ENCODE data around the gene ACAA2. TPM values are rescaled to one million over a fixed set of nuclear protein-coding genes. Genes with fewer than 3 reads are reported as not detected.
"Not testable (repeated sequence)": the region's sequence is repeated elsewhere in the genome, so short reads cannot be mapped to it uniquely, and the experiment has no call there.

Gene ACAA2
- total RNA-seq, 1 donor from 2014 or later, result 110 TPM

DNA sequence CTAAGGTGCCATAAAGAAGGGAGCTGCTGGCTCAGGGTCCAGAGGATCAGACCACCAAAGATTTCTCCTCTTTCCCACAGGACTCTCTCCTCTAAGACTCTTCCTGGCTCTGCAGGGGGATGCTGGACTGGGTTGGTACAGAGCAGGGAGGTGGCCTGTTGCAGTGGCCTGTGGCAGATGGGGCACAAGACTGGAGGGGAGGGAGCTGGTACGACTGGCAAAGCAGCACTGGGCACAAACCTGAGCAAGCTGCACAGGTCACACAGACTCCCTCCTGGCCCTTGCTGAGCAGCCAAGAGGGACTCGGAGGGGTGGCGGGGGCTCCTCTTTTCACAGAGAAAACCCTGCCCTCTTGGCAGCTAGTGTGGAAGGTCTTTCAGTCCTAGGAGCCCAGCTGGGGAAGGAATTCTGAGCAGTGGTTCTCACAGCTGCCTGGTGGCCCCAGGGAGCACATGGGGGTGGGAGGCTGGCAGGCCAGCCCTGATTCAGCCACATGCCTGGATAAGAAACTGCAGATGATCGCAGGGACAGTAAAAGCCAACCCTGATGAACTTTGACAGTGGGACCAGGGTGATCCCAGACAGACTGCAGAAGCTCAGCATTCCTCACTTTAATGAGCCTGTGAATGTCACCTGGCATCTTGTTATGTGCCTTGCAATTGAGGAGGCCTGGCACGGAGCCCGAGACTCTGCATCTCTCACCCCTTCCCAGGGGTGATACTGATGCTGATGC lies 32.5 kb upstream of the ACAA2 start:
- intact Hi-C loops (cut with micrococcal nuclease), result no loop called here

DNA sequence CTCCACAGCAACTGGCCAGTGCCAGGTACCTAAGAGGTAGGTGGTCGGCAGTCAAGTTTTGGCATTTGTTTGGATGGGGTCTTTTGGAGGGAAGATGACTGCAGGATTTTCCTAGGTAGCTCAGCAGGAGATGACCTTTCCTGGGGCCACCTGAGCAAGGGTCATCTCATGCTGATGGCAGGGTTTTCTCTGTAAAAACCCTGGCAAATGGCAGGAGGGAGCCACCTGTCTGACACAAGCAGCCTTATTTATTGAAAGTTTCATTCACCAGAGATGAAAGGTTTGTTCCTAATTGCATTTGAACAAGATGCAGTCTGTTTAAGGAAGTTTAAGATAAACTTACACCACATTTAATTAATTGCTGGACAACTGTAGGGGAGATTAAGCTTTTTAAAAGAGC lies 31.6 kb upstream of the ACAA2 start:
- intact Hi-C loops (cut with micrococcal nuclease), result no loop called here

DNA sequence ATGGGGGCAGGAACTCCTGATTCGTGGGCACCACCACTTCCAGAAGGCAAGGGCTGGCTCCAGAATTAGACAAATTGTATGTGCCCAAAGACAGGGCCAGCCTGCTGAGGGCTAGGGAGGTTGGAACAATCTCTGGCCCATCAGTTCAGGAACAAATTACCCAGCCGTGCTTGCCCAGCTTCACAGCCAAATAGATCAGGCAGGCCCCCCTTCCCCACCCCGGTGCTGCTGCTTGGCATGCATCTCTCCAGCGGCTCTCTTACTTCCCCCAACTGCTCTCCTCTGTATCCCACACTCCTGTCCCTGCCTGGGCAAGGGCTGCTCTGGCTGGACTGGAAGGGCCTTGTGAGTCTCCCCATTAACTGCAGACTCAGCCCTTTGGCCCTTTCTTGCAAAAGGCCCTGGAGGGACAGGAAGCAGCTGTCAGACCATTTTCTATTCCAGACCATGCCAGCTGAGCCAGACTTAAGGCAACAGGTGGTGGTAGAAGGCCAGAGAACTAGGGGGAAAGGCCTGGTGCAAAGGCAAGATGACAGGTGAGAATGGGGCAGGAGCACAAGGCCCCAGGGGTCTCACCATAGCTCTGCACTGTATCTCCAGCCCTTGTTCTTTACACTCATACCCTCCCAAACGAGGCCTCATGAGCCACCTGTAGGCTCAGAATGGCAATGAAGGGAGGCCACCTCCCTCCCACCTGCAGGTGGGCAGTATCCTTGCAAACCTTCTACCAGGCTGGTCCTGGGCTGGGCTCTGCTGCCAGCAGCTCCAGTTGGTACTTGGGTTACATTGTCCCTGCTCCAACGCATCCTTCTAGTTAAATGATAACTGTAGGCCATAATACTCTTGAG lies 30.7 kb upstream of the ACAA2 start:
- intact Hi-C loops (cut with micrococcal nuclease), result no loop called here

DNA sequence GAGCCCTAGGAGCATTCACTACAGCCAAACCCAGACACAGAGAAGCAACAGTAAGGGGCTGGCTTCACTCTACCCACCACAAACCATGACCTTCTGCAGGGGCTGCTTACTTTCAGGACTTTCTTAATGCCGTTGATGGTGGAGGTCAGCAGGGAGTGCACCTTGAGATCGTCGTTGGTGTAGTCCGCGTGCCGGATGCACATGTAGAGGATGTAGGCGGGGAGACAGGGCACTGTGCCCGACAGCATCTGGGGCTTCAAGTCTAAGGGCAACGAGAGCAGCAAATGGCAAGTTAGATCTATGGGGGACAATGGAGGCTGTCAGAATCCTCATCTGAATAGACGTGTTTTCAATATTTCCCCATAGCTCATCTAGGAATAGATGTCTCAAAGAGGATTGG lies 29.8 kb upstream of the ACAA2 start:
- intact Hi-C loops (cut with micrococcal nuclease), result no loop called here

DNA sequence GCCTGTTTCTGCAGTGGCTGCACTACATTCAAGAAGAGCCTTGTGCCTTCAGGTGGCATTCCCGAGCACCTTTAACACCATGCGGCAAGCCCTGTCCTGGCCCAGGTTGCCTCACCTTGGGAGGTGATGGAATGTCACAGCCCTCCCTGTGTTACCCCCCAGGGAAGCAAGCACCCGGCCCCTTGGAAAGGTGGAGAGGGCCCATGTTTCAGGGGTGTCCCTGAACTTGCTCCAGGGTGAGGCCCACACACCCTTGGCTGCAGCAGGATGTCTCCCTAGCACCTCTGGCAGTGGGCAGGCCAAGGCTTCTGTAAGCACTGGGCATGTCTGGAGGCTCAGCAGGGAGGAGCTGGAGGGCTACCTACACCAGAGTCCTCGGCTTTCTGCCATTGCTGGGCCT lies 29.3 kb upstream of the ACAA2 start:
- intact Hi-C loops (cut with micrococcal nuclease), result no loop called here

DNA sequence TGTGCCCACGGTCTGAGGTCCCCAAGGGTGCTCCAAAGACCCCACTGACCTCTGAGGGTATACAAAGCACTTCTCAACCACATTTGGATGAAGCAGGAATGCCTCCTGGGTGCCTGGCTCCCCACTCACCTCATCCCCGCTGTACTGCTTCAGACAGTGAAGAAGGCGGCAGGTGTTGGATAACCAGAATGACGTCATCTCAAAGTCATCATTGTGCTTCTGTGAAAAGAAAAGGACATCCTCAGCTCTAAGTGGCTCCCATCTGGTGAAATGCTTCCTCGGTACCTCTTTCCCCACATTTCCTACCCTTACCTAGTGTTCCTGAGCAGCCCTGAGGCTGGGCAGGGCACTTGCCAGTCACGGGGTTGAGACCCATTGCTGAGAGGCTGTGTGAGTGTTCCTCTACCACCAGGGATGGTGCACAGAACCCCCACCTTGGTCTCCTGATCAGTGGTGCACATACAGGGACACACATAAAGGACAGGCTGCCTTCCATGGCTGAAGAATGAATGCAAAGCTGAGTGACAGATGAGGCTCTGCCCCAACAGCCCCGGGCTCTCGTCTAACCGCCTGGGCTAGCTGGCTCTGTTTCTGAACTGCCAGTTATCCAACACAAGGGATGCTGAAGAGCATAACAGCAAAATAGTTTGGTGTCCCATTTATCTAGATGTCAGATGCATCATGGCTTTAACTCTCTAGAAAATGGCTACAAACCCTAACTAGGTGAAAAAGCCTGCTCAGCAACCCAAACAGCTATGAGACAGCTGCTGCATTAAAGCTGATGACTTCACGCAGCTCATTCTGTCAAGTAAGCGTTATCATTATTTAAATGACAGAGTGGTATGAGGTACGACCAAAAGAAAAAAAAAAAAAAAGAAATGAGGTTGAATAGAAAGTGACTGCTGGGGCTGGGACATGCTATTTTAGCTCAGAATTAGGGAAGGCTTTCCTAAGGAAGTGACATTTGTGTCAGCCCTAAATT lies 28.2 kb upstream of the ACAA2 start:
- intact Hi-C loops (cut with micrococcal nuclease), result no loop called here

DNA sequence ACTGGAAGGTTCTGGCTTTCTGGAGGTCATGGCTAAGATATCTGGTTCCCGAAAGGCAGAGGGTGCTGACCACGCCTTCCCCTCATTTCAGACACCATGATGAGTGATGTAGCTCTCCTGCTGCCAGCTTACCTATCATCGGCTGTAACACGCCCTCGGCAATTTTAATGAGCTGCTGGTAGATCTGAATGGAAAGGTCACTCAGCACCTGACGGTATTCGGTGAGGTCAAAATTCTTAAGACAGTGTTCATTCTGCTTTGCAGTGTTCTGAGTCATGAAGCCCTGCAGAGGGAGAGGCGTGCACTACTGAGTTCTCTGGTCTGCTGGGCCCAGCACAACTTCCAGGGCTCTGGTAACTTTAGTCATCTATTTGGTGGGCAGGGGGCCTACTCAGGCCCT lies 25.7 kb upstream of the ACAA2 start:
- intact Hi-C loops (cut with micrococcal nuclease), result no loop called here

DNA sequence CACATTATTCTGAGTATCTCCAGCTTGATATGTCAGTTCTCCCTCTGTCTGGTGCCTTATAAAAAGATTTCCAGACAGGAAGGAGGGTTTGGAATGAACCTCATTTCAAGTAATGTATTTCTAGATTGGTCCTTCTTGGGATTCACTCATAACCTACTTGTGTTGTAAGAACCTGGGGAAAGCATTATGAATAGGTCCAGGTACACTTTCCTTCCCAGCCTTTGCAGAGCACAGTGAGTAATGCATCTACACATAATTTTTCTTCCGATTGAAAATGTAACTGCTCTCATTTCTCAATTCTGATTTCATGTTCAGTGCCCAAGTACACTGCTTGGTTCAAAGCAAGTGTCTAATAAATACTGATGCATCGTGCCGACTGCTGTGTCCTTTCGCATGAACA lies 25.0 kb upstream of the ACAA2 start:
- intact Hi-C loops (cut with micrococcal nuclease), result no loop called here

DNA sequence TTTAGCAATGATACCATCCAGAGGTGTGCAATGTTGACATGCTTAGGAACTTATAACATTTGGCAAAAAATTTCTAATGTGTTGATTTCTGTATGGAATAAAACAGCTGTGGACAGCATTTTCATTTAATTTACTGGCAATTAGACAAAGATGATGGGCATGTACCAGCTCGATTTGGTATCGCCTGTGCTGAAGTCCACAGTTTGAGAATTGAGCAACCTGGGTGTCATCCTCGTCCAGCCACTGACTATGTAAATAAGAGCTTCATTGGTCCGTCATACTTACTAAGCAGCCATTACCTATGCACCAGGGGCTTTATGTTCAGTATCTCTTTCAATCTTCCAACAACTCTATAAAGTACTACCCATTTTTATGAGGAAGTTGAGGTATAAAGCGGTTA lies 24.6 kb upstream of the ACAA2 start:
- intact Hi-C loops (cut with micrococcal nuclease), result no loop called here

DNA sequence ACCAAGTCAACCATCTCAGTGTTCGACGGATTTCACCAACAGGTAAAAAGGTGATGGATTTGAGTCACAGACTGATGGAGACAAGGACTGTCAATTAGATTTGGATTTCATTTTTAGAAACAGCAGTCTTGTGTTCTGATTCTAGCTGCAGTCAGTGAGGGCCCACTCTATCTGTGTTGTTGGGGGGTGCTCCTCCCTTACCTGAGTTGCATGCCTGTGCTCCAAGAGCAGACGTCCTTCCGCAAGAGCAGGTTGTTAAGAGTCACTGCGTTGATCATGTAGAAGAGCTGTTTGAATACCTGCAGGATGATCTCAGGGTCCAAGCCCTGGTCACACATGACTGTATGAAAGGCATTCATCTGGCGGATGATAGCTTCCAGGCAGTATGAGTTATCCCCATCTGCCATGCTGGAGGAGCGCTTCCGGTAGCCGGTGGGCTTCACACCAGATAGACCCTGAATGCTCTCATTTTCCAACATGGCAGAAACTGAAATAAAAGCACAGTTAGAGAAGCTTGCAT lies 24.0 kb upstream of the ACAA2 start:
- intact Hi-C loops (cut with micrococcal nuclease), result not testable (repeated sequence)

DNA sequence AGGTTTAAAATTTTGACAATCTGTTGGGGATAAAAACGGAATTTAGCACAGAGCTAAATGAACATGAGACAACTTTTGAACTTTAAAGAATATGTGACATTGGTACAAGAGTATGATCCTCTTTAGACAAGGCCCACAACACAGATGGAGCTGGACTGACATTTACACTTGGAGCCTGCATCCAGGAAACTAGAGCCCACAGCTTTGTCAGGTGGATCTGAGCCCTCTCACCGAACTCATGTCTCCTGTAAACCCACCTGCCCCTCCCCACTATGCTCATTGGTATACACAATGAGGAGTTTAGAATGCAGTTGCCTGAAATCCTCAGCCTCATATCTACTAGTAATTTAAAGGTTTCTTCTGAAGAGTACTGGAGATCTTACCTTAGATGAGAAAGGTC lies 22.1 kb upstream of the ACAA2 start:
- intact Hi-C loops (cut with micrococcal nuclease), result no loop called here

DNA sequence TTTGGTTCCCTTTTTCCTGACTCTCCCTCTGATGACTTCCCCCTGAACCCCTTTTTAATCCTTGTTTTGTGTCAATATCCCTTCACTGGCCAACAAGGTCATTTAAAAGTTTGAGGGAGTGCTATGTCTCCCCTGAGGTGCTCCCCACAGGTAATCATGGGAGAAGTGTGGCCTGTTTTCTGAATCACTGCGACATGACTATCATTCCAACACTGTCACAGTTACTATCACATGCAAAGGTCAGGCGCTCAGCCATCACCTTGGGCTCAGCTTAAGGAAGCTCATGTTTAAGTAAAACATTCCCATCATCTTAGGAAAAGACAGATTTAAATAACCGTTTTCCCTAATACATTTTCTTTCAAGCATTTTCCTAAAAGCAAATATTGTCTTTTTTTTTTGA lies 20.9 kb upstream of the ACAA2 start:
- intact Hi-C loops (cut with micrococcal nuclease), result no loop called here

DNA sequence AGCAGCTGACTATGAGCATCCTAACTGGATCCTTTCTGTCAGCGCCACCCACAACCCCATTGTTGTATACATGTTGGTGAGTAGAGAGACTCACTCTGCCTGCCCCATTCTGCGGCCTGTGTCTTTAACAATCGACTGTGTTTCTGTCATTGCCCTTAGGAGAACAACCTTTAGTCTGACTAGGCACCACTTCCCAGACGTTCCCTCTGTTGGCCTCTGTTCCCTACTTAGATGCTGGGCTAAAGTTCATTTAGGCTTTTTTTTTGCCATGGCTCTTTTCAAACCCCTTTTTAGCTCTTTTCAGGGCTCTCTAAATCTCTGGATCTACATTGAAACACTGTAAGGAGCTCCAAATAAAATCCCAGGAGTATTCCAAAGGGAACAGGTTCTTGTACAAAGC lies 20.5 kb upstream of the ACAA2 start:
- intact Hi-C loops (cut with micrococcal nuclease), result no loop called here

DNA sequence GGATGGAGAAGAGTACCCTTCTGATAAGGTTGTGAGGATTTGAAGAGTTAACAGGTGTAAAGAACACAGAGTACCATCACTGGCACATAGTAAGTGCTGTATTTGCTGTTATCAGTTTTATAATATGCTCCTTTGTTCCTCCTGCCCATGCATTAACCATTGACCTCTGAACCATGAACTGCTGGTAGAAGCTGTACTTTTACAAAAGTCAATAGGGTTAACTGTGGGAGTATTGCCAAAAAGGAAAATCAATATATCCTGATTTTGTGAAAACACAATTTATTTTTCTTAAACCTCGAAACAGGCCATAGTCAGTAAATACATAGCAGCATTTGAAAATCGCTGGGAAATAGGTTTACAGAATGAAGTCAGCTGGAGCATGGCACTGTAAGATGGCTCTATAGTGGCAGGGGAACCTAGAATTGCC lies 18.9 kb upstream of the ACAA2 start:
- intact Hi-C loops (cut with micrococcal nuclease), result no loop called here

DNA sequence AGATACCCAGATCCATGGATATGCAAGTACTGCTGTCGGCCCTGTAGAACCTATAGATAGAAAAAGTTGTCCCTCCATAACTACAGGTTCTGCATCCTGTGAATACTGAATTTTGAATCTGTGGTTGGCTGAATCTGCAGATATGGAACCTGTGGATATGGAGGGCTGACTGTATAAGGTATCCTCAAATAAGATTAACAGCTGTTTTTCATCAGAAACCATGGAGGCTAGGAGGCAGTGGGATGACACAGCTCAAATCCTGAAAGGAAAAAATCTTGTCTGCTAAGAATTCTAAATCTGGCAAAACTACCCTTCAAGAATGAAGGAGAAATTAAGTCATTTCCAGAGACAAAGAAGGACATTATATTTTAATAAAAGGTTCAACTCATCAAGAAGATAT lies 14.7 kb upstream of the ACAA2 start:
- intact Hi-C loops (cut with micrococcal nuclease), result no loop called here

DNA sequence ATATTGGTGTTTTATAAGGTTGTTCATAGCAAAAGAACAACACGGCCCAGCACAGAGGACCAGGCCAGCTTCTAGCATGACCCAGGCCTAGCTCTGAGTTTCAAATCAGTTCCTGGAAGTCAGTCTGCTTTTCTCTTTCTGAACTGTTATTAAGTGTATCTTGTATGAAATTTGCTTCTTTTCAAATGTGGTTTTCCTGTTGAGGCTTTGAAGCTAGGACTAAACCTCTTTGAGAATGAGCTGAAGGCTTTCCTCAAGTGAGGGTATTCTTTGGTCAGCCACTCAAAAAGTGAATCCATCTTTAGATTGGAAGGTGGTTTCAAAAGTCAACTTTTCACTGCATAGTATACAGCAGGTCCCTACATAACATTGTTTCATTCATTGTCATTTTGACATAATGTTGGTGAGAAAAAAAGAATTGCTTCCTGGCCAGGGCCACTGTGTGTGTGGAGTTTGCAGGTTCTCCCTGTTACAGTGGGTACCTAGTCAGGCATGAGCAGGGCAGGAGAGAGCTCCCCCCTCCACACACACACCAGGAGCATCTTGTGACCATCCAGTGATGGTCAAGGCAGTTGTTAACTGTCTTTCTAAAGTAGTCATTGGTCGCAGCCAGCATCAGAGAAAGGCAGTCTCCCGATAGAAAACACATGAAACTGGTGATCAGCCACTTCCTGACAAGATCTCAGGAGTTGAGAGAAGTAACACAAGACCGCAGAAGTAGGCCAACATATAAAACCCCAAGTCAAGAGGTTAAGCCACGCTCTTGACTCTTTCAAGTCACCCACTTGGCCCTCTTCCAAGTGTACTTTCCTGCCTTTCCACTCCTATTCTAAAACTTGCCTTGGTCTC lies 6.7 kb upstream of the ACAA2 start:
- intact Hi-C loops (cut with micrococcal nuclease), result loop anchor here (1.0 to 10.0 kb wide), 5 partner anchors 9 to 875 kb away; partner anchors contain the start of genes CXXC1, MBD1, RPL17 and SKA1

DNA sequence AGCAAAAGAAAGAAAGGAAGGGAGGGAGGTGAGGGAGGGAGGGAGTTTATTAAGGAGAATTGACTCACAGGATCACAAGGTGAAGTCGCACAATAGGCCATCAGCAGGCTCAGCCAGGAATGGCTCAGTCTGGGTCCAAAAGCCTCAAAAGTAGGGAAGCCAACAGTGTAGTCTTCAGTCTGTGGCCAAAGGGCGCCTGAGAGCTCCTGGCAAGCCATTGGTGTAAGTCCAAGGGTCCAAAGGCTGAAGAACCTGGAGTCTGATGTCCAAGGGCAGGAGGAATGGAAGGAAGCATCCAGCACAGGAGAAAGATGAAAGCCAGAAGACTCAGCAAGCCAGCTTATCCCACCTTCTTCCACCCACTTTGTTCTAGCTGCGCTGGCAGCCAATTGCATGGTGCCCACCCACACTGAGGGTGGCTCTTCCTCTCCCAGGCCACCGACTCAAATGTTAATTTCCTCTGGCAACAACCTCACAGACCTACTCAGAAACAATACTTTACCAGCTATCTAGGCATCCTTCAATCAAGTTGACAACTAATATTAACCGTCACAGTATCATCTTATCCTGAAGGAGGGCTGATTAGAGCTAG lies 5.8 kb upstream of the ACAA2 start:
- intact Hi-C loops (cut with micrococcal nuclease), result loop anchor here (10.0 kb wide), 3 partner anchors 466 to 874 kb away; partner anchors contain the start of genes CXXC1, MBD1 and SKA1

DNA sequence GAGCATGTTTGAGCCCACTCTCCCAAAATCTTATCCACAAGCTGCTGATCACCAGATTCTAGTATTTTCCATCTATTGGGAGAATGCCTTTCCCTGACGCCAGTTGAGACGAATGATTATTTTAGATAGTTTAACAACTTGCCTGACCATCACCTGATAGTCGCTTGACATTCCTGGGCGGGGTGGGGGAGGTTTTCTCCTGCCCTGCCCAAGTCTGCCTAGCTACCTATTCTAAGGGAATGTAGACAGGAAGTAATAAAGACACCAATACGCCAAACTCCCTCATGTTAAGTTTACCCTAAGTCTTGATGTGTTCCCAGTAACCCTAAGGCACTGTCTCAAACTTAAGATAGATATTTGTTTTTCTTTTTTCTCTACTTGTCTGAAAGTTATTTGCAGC lies 4.6 kb upstream of the ACAA2 start:
- intact Hi-C loops (cut with micrococcal nuclease), result loop anchor here (10.0 kb wide), 3 partner anchors 467 to 873 kb away; partner anchors contain the start of genes CXXC1, MBD1 and SKA1

DNA sequence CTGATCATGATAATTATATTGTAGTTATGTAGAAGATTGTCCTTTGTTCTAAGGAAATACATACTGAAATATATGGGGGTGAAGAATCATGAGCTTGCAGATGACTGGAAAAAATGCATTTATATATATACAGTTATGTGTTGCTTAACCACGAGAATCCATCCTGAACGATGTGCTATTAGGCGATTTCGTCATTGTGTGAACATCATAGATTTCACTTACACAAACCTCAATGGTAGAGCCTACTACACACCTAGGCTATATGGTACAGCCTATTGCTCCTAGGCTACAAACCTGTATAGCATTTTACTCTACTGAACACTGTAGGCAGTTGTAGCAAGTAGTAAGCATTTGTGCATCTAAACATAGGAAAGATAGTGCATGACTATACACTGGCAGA lies 2.6 kb upstream of the ACAA2 start:
- intact Hi-C loops (cut with micrococcal nuclease), result loop anchor here (10.0 kb wide), 3 partner anchors 469 to 871 kb away; partner anchors contain the start of genes CXXC1, MBD1 and SKA1

DNA sequence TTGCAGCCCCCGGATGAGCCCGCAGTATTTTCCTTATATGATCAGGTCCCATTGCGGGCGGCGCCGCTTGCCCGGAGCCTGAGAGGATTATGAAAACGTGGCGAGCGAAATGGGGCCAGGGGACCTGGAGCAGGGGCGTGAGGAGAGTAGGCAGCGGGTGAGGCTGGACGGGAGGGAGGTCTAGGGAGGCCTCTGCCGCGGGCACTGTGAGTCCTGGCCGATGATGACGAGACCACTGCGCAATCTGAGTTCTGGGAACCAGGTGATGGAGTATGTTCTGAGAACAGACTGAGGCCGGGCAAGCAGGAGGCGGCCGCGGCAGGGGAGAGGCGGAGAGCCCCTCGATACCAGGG lies 790 bp upstream of the ACAA2 start:
- intact Hi-C loops (cut with micrococcal nuclease), result loop anchor here (1.0 to 10.0 kb wide), 7 partner anchors 43 to 982 kb away; partner anchors contain the start of genes C18orf32, CXXC1, MBD1 and SKA1
